SJCRH30 (cell line): ENCODE results near the gene IL22RA1. TPM values are rescaled to one million over a fixed set of nuclear protein-coding genes. Genes with fewer than 3 reads are reported as not detected.

Source experiments
- DNase-seq, 2 experiments: peaks; one replicate each; pipeline ENCODE4 v3.0.0-alpha.2; 2015 to 2020
- H3K27ac ChIP-seq: fragments of 250-450 bp; sonication (Bioruptor Pico); 2 replicates; pipeline ENCODE4 v1.5.1; 2020; ENCODE audit warnings: mild to moderate bottlenecking, moderate library complexity
- H3K27me3 ChIP-seq: fragments of 250-450 bp; sonication (Bioruptor Pico); 2 replicates; pipeline ENCODE4 v1.5.1; 2020; ENCODE audit warnings: mild to moderate bottlenecking, moderate library complexity
- H3K36me3 ChIP-seq: fragments of 250-450 bp; sonication (Bioruptor Pico); 2 replicates; pipeline ENCODE4 v1.5.1; 2020; ENCODE audit warnings: mild to moderate bottlenecking, moderate library complexity
- H3K4me1 ChIP-seq: fragments of 250-450 bp; sonication (Bioruptor Pico); 2 replicates; pipeline ENCODE4 v1.5.1; 2020; ENCODE audit warnings: mild to moderate bottlenecking, moderate library complexity
- H3K4me3 ChIP-seq: fragments of 250-450 bp; sonication (Bioruptor Pico); 2 replicates; pipeline ENCODE4 v1.5.1; 2020; ENCODE audit warnings: mild to moderate bottlenecking, moderate library complexity
- H3K9me3 ChIP-seq: fragments of 250-450 bp; sonication (Bioruptor Pico); replicated peaks from 2 replicates; pipeline ENCODE4 v1.5.1; 2020; ENCODE audit warnings: mild to moderate bottlenecking, moderate library complexity
- total RNA-seq: library from RNA; depleted of rRNA; stranded (reverse); fragments of >200 nt; shearing (Covaris generic); gene quantifications from 2 replicates; pipeline ENCODE4 v1.2.3, GENCODE V29; 2014

The IL22RA1 gene
- total RNA-seq, 1 experiment from 2014 or later, result not detected

DNA sequence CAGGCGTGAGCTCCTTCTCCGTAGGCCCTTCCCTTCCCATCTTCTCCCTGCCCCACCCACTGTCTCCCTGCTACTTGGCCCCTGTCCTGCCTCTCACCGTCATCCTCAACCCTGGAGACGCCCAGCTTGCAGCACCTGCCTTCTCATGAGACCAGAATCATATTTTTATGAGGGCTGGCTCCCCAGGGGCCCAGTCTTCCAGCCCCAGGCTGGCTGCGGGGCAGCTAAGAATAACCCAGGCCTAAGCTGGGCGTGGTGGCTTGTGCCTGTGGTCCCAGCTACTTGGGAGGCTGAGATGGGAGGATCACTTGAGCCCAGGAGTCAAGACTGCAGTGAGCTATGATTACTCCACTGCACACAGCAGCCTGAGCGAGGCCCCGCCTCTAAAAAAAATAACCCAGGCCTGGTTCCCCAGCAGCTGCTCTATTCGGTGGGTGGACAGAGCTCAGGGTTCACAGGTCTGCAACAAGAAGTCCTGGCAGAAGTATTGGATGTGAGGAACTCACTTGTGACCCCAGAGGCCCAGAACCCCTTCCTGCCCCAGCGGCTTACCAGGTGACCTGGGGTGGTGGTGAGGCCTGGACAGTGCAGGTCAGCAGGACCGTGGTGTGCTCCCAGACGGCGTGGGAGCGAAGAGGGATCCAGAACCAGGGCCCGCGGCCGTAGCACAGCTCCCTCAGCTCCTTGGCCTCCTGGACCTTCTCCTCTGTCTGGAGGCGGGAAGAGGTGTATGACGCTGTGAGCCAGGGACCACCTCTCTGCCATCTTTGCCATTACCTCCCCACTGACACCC, 37.4 kb downstream of the IL22RA1 start:
- H3K27ac ChIP-seq, result no peak overlapping the region
- peaks cover 21% of the 10 kb centered on the region for H3K4me1 ChIP-seq
- DNase-seq, result peak in 1 of 2 experiments; percentile 14

GRCh38 chr1:24104854-24105253, 38.1 kb downstream of the IL22RA1 start:
- Histone ChIP-seq H3K4me1 (peaks cover 21% of the 10 kb centered on the region), H3K4me3 (no peak overlapping the region), H3K36me3 (no peaks in the 10 kb centered on the region), H3K9me3 (no peaks in the 10 kb centered on the region), H3K27me3 (peaks cover 30% of the 10 kb centered on the region), H3K27ac (no peak overlapping the region)
- no peak for DNase-seq

More for the DNA sequence above, 37.4 kb downstream of the IL22RA1 start:
- peaks cover 35% of the 10 kb centered on the region for H3K27me3 ChIP-seq
- no peaks in the 10 kb centered on the region for H3K36me3 ChIP-seq
- no peak overlapping the region for H3K4me3 ChIP-seq
- H3K9me3 ChIP-seq, result no peaks in the 10 kb centered on the region

DNA sequence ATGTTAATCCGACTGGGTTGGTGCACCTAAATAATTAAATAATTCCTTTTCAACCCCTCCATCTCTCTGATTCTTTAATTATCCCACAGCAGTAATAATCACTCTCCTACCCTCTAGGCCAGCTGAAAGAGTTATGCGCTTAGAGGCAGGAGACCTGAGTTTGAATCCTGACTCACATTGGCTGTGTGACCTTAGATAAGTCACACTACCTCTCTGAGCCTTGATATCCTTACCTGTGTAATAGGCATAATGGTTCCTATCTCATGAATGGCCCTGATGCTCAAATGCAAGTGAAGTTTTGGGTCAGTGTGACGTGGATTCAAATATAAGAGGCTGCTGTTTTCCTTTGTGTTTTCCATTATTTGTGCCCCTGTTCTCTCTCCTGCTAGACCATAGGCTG, 39.1 kb downstream of the IL22RA1 start:
- Histone ChIP-seq H3K4me1 (peaks cover 21% of the 10 kb centered on the region), H3K27ac (no peak overlapping the region), H3K4me3 (no peak overlapping the region), H3K27me3 (peaks cover 21% of the 10 kb centered on the region), H3K9me3 (no peaks in the 10 kb centered on the region), H3K36me3 (no peaks in the 10 kb centered on the region)
- DNase-seq, result no peak

GRCh38 chr1:24103408-24103807, 39.5 kb downstream of the IL22RA1 start:
- no peak overlapping the region for H3K27ac ChIP-seq
- DNase-seq, result no peak
- H3K27me3 ChIP-seq, result peaks cover 18% of the 10 kb centered on the region
- H3K4me1 ChIP-seq, result peaks cover 21% of the 10 kb centered on the region
- no peaks in the 10 kb centered on the region for H3K9me3 ChIP-seq
- no peaks in the 10 kb centered on the region for H3K36me3 ChIP-seq
- no peak overlapping the region for H3K4me3 ChIP-seq

DNA sequence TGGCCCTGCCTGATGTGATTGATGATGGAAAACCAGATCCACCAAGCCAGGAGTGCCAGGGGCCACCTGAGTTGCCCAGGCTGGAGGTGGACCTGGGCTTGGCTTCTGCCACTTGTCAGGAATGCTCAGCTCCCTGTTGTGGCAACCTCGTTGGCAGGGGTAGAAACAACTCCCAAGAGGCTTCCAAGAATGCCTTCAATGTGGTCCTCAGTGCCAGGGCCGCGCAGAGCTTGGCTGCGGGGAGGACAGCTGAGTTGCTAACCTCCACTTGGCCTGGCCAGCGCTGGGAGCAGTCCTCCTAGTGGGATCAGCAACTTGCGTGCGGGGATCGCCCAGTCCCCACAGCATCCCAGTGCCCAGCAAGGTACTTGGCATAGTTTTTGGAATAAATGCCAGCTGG, 40.0 kb downstream of the IL22RA1 start:
- Histone ChIP-seq H3K36me3 (no peaks in the 10 kb centered on the region), H3K9me3 (no peaks in the 10 kb centered on the region), H3K27me3 (peaks cover 13% of the 10 kb centered on the region; the same call in 1 of the 2 replicates), H3K4me1 (peaks cover 21% of the 10 kb centered on the region), H3K27ac (no peak overlapping the region), H3K4me3 (no peak overlapping the region)
- DNase-seq, result peak in 1 of 2 experiments; percentile 15

- H3K27me3 ChIP-seq, result peaks cover 4% of the 10 kb centered on the region; the same call in 1 of the 2 replicates
- H3K4me3 ChIP-seq, result no peak overlapping the region
- peak overlapping the region; percentile 17 for H3K27ac ChIP-seq
- H3K36me3 ChIP-seq, result no peaks in the 10 kb centered on the region
- H3K9me3 ChIP-seq, result no peaks in the 10 kb centered on the region
- H3K4me1 ChIP-seq, result peaks cover 21% of the 10 kb centered on the region
- peak; percentile 89 for DNase-seq
Observed at GRCh38 chr1:24101796-24102586, 40.9 kb downstream of the IL22RA1 start.

DNA sequence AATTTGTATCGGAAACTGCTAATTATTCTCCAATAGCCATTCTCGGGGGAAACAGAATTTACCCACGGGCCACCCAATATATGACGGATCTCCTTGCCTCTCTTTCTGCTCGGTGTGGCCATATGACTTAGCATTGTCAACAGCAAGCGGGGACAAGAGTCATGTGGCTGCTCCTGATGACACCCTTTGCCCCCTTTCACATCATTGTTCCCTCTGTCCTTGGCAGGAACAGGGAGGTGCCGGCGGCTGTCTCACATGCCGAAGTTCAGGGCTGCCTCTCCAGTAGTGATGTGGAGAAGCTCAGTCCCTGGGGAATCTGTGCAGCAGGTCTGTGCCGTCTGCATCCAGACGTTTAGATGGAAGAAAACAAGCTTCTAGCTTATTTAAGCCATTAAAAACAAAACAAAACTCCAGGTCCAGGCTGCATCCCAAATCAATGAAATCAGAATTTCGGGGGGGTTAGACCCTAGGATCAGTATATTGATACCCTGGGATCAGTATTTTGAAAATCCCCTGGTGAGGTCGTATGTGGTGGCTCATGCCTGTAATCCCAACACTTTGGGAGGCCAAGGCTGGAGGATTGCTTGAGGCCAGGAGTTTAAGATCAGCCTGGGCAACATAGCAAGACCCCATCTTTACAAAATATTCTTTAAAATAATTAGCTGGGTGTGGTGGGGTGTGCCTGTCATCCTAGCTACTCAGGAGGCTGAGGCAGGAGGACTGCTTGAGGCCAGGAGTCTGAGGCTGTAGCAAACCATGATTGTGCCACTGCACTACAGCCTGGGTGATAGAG, 41.8 kb downstream of the IL22RA1 start:
- Histone ChIP-seq H3K4me3 (no peak overlapping the region), H3K36me3 (no peaks in the 10 kb centered on the region), H3K27me3 (no peaks in the 10 kb centered on the region), H3K9me3 (no peaks in the 10 kb centered on the region), H3K27ac (no peak overlapping the region), H3K4me1 (peaks cover 21% of the 10 kb centered on the region)
- peak in 1 of 2 experiments; percentile 20 for DNase-seq

DNA sequence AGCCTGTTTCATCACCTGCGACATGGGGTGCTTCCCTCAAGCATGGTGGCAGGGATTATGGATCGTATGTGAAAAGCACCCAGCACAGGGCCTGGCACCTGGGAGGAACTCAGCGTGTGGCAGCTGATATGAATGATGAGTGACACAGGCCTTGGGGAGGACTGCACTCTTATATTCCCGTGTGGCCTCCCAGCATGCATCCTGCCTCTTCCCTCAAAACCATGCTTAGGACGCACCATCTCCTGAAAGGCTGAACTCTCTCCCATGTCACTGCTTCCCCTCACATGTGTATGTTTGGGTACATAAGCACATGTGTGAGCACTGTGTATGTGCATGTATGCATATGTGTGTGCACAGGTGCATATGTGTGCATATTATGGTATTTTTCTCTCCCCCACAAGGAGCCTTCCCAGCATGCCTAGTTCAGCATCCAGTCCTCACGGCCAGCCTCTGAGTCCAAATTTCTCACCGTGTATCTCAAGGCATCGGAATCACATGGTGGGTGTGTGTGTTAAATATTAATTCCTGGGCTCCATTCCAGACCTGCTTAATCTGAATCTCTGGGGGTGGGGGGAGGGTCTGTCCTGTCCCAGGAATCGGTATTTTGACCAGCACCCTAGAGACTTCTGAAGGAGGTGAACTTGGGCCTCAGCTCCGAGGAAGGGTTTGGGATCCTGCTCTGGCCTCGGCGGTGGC, 43.8 kb downstream of the IL22RA1 start:
- no peaks in the 10 kb centered on the region for H3K36me3 ChIP-seq
- no peaks in the 10 kb centered on the region for H3K9me3 ChIP-seq
- H3K27me3 ChIP-seq, result no peaks in the 10 kb centered on the region; the same call in 1 of the 2 replicates
- no peak for DNase-seq
- no peak overlapping the region for H3K4me3 ChIP-seq
- H3K27ac ChIP-seq, result no peak overlapping the region
- H3K4me1 ChIP-seq, result peaks cover 17% of the 10 kb centered on the region

- Histone ChIP-seq H3K9me3 (no peaks in the 10 kb centered on the region), H3K4me1 (peaks cover 14% of the 10 kb centered on the region), H3K4me3 (no peak overlapping the region), H3K36me3 (no peaks in the 10 kb centered on the region), H3K27me3 (no peaks in the 10 kb centered on the region; the same call in 1 of the 2 replicates), H3K27ac (no peak overlapping the region)
- DNase-seq, result no peak
Observed at GRCh38 chr1:24098102-24098501, 44.8 kb downstream of the IL22RA1 start.

DNA sequence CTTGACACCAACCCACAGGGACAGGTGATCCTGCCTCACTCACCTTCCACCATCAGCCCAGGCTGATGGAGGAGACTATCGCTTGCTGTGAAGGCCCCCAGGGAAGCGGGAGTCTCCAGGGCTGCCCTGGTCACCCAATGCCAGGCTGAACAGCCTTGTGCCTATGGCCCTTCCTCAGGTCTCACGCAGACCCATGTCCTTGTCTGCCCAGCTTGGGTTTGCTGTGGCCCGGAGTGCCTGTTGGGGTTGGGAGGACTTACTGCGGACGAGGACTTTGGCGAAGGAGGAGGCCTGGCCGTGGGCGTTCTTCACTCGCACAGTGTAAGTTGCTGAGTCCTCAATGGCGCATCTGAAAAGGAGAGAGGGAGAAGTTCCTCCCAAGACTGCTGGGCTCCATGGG, 45.3 kb downstream of the IL22RA1 start:
- H3K27ac ChIP-seq, result no peak overlapping the region
- no peaks in the 10 kb centered on the region for H3K36me3 ChIP-seq
- H3K4me1 ChIP-seq, result peaks cover 10% of the 10 kb centered on the region
- DNase-seq, result no peak
- H3K4me3 ChIP-seq, result no peak overlapping the region
- peaks cover 2% of the 10 kb centered on the region; the same call in 1 of the 2 replicates for H3K27me3 ChIP-seq
- no peaks in the 10 kb centered on the region for H3K9me3 ChIP-seq

- Histone ChIP-seq H3K4me3 (no peak overlapping the region), H3K4me1 (peaks cover 2% of the 10 kb centered on the region; the same call in 1 of the 2 replicates), H3K27ac (no peak overlapping the region), H3K9me3 (no peaks in the 10 kb centered on the region), H3K27me3 (peaks cover 11% of the 10 kb centered on the region), H3K36me3 (no peaks in the 10 kb centered on the region)
- DNase-seq, result no peak
Observed at GRCh38 chr1:24096739-24097103, 46.2 kb downstream of the IL22RA1 start.

DNA sequence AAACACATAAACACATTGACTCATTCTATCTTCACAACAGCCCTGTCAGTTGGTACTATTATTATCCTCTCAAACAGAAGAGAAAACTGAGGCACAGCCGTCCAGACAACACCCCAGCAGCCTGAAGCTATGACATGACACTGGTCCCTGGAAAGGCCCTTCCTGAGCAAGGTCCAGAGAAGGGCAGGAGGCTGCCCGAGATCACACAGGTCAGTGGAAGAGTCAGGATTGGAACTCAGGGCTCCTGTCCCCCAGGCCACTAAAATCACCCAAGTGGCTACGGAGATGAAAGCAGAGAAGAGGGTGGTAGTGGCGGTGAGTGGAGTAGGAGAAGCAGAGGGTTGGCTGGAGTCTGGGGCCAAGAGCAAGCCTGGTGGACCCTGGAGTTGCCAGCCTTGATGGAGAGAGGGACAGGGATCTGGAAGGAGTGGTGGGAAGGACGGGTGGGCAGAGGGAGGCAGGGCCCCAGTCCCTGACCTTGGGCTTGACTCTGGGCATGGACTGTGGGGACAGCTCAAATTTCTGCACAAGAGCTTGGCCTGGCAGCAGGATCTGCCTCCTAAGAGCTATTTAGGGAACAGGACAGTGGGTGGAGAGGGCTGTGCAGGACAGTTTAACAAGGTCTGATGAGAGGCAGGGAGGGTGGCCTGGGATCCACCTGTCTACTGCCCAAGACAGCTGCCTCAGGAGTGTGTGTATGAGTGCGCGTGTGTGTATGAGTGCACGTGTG, 46.8 kb downstream of the IL22RA1 start:
- Histone ChIP-seq H3K36me3 (no peaks in the 10 kb centered on the region), H3K27me3 (peaks cover 16% of the 10 kb centered on the region), H3K4me3 (no peak overlapping the region), H3K4me1 (no peaks in the 10 kb centered on the region), H3K9me3 (no peaks in the 10 kb centered on the region), H3K27ac (no peak overlapping the region)
- peak in 1 of 2 experiments; percentile 23 for DNase-seq

DNA sequence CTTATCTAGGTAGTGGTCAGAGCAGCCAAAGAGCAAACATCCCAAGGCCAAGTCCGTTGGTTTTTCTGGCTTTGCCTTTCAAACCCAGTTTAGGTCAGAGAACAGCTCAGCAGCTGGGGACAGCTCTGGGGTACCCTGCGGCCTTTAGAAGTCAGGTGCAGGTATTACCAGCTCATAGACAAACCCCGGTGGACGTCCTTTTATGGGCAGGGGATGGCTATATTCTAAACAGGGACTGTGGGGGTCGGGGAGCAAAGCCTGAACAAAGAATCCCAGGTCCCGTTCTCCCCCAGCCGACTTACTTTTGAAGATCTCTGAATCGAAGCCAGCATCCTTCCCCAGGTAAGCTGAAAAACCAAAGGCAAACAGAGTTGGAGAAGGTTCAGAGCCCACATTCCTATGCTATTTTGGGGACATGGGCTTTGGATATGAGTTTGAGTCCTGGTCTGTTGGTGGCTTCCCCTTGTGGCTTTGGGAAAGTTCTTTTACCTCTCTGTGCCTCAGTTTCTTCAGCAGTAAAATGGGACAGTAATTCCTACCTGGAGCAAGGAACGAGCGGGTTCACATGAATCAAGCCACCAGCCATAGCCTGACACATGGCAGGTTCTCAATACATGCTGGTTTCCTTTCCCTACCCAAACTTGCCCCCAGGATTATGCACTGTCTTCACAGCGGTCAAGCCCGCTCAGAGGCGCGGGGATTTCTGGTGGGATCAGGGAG, 47.6 kb downstream of the IL22RA1 start:
- no peaks in the 10 kb centered on the region for H3K36me3 ChIP-seq
- H3K27me3 ChIP-seq, result peaks cover 16% of the 10 kb centered on the region
- no peak overlapping the region for H3K4me3 ChIP-seq
- no peaks in the 10 kb centered on the region for H3K9me3 ChIP-seq
- H3K4me1 ChIP-seq, result no peaks in the 10 kb centered on the region
- no peak overlapping the region for H3K27ac ChIP-seq
- DNase-seq, result no peak
